ENCODE measurements around the gene RGL3. TPM values are rescaled to one million over a fixed set of nuclear protein-coding genes. Genes with fewer than 3 reads are reported as not detected.
"Not testable (repeated sequence)": the region's sequence is repeated elsewhere in the genome, so short reads cannot be mapped to it uniquely, and the experiment has no call there.

The RGL3 gene
- total RNA-seq (2022) (53.1 and 58.8 TPM in 2 replicates), Bru-seq, nascent RNA (percentile 54 among the genes with signal in this experiment), BruChase-seq, experiment 1, labeled RNA remaining after a 2-hour chase (percentile 59 among the genes with signal in this experiment), BruChase-seq, experiment 2, labeled RNA remaining after a 6-hour chase (percentile 67 among the genes with signal in this experiment)
- long read RNA-seq, partial matches to known transcripts: 3 of 31 reads
- long read RNA-seq, other reads (novel, unspliced or antisense): 27 of 31 reads

DNA sequence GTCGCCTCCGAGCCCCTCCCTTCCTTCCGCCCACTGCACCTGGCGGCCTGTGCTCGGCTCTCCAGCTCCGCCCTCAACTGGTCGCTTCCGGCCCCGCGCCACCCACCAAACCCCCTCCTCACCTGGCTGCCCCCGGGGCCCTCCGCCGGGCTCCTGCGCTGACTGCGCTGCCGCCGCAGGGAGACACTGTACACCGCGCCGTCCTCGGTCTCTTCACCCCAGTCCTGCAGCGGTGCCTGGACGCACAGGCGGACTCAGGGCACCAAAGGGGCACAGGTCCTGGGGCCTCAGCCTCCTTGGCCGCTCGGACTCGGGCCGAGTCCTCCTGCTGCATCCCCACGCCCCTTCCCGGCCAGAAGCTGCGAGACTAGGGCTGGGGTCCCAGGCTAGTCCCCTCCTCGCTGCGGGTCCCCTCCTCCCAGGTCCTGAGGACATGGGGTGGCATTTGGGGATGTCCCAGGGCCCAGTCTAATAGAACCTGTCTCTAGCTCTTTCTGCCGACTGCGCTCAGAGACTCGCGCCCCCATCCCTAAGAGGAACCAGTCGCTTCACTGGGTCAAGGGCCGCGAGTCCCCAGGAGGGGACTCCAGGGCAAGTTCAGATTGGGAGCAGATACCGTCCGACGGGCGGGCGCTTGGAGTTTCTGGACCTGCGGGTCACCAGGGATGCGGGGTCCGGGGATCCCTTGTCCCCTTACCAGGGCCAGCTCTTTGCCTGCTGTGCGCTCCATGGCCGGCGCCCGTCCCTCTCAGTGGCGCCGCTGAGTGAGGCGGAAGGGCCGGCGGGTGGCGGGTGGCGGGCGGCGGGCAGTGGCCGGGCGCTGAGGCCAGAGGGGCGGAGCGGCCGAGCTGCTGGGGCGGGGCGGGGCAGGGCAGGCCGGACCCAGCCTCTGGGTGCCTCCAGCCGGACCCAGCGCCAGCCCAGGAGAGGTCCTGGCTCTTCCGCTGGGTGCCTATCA, at the start of gene RGL3:
TSS of gene RGL3 (minus strand) at position 766 of the 958 bp plus-strand sequence. CDS start at position 730, 36 bp downstream.
- peaks cover 8% of the 10 kb centered on the region for H3K36me3 Mint-ChIP-seq (ENCODE audit: insufficient read depth, unreplicated experiment)
- TF ChIP-seq CTCF (IDR thresholded peaks at IDR 0.05; ENCODE audit: insufficient read depth in 1 of 2, low read depth in 1 of 2, low read length in 1 of 2, severe bottlenecking in 1 of 2, unreplicated experiment in 1 of 2): no peak
- H3K9me3 Mint-ChIP-seq (ENCODE audit: unreplicated experiment): no peaks in the 10 kb centered on the region
- peak; percentile 81 to 84 for DNase-seq
- peaks cover 1% of the 10 kb centered on the region; the same call in 1 of the 2 replicates for H3K36me3 ChIP-seq (ENCODE audit: control insufficient read depth, insufficient read depth, low read length)
- no peaks in the 10 kb centered on the region for H3K4me1 ChIP-seq
- peak within 1 kb of the TSS; percentile 92 for H3K4me3 Mint-ChIP-seq (ENCODE audit: unreplicated experiment)
- H3K9me3 ChIP-seq: no peaks in the 10 kb centered on the region
- BruUV-seq (replicated peaks): no TSS peak
- no peaks in the 10 kb centered on the region for H3K27me3 ChIP-seq (replicated peaks; ENCODE audit: control insufficient read depth, insufficient read depth, low read length)
- CTCF ChIA-PET: interaction anchor here (0.5 to 3.1 kb wide), 8 partner anchors 16 to 556 kb away, joined by 3 to 28 read pairs (median 6); partner anchors contain the start of genes EPOR, ODAD3 and PRKCSH
- H3K27me3 Mint-ChIP-seq (ENCODE audit: insufficient read depth, unreplicated experiment): no peaks in the 10 kb centered on the region
- H3K27ac Mint-ChIP-seq (ENCODE audit: unreplicated experiment): peak within 1 kb of the TSS; percentile 89
- peak within 1 kb of the TSS; percentile 58 for H3K4me3 ChIP-seq (ENCODE audit: low read depth, low read length)
- intact Hi-C loops (cut with micrococcal nuclease; ENCODE audit: unreplicated experiment): loop anchor here (5.0 kb wide), 1 partner anchor 37 kb away; the partner anchor contains the start of gene EPOR
- POLR2A ChIA-PET: interaction anchor here (0.6 to 1.5 kb wide), 11 partner anchors 16 to 1374 kb away, joined by 3 to 8 read pairs (median 5); partner anchors contain the start of genes EPOR, ODAD3 and PRKCSH
- peaks cover 6% of the 10 kb centered on the region for H3K4me1 Mint-ChIP-seq (ENCODE audit: low read depth, unreplicated experiment)

DNA sequence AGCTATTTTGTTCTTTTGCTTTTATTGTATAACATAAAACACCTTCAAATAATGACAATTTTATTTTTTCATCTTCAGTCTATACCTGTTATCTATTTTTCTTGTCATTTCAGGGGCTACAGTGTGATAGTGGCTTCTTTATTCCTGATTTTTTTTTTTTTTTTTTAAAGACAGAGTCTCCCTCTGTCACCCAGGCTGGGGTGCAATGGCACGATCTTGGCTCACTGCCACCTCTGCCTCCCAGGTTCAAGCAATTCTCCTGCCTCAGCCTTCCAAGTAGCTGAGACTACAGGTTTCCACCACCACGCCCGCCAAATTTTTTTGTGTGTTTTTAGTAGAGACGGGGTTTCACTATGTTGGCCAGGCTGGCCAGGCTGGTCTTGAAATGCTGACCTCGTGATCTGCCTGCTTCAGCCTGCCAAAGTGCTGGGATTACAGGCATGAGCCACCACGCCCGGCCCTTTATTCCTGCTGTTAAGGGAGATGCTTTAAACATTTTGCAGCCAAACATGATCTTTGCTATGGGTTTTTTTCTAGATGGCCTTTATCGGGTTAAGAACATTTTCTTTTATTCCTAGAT, 49.2 kb upstream of the RGL3 start:
- POLR2A ChIA-PET: interaction anchor here (0.6 to 0.7 kb wide), 3 partner anchors 49 to 350 kb away, joined by 4 to 5 read pairs (median 5); partner anchors contain the start of gene RGL3
- H3K36me3 Mint-ChIP-seq (ENCODE audit: insufficient read depth, unreplicated experiment); H3K9me3 ChIP-seq; H3K4me1 Mint-ChIP-seq (ENCODE audit: low read depth, unreplicated experiment); H3K4me3 ChIP-seq (ENCODE audit: low read depth, low read length); H3K36me3 ChIP-seq (ENCODE audit: control insufficient read depth, insufficient read depth, low read length); H3K27ac Mint-ChIP-seq (ENCODE audit: unreplicated experiment); H3K9me3 Mint-ChIP-seq (ENCODE audit: unreplicated experiment); H3K27me3 ChIP-seq (replicated peaks; ENCODE audit: control insufficient read depth, insufficient read depth, low read length); BruUV-seq (replicated peaks); H3K4me1 ChIP-seq; H3K4me3 Mint-ChIP-seq (ENCODE audit: unreplicated experiment); H3K27me3 Mint-ChIP-seq (ENCODE audit: insufficient read depth, unreplicated experiment); DNase-seq; intact Hi-C loops (cut with micrococcal nuclease; ENCODE audit: unreplicated experiment): not testable (repeated sequence)
- CTCF ChIA-PET: interaction anchor here (1.5 kb wide), 1 partner anchor 87 kb away, joined by 5 read pairs; no protein-coding TSS in a partner anchor

- POLR2A ChIA-PET: no interaction called here
- CTCF ChIA-PET: no interaction called here
- intact Hi-C loops (cut with micrococcal nuclease; ENCODE audit: unreplicated experiment): no loop called here
- TF ChIP-seq CTCF (IDR thresholded peaks at IDR 0.05; ENCODE audit: insufficient read depth in 1 of 2, low read depth in 1 of 2, low read length in 1 of 2, severe bottlenecking in 1 of 2, unreplicated experiment in 1 of 2): no peak
- no peaks in the 10 kb centered on the region for H3K9me3 ChIP-seq
- H3K36me3 ChIP-seq (ENCODE audit: control insufficient read depth, insufficient read depth, low read length): no peaks in the 10 kb centered on the region
- H3K4me1 ChIP-seq: no peaks in the 10 kb centered on the region
- Mint-ChIP-seq H3K36me3 (ENCODE audit: insufficient read depth, unreplicated experiment) (no peaks in the 10 kb centered on the region), H3K4me1 (ENCODE audit: low read depth, unreplicated experiment) (no peaks in the 10 kb centered on the region), H3K9me3 (ENCODE audit: unreplicated experiment) (no peaks in the 10 kb centered on the region), H3K27me3 (ENCODE audit: insufficient read depth, unreplicated experiment) (no peaks in the 10 kb centered on the region), H3K4me3 (ENCODE audit: unreplicated experiment) (no peak overlapping the region), H3K27ac (ENCODE audit: unreplicated experiment) (no peak overlapping the region)
- DNase-seq: no peak
- H3K27me3 ChIP-seq (replicated peaks; ENCODE audit: control insufficient read depth, insufficient read depth, low read length): no peaks in the 10 kb centered on the region
- BruUV-seq (replicated peaks): no TSS peak
- no peak overlapping the region for H3K4me3 ChIP-seq (ENCODE audit: low read depth, low read length)
Measured at GRCh38 chr19:11465600-11465999, 46.5 kb upstream of the RGL3 start.
